NCI-H226 (cell line): ENCODE results near the gene SEPSECS.

Experiments
- DNase-seq: peaks from one replicate; pipeline ENCODE4 v3.0.0-alpha.2; 2015

SEPSECS gene

DNA sequence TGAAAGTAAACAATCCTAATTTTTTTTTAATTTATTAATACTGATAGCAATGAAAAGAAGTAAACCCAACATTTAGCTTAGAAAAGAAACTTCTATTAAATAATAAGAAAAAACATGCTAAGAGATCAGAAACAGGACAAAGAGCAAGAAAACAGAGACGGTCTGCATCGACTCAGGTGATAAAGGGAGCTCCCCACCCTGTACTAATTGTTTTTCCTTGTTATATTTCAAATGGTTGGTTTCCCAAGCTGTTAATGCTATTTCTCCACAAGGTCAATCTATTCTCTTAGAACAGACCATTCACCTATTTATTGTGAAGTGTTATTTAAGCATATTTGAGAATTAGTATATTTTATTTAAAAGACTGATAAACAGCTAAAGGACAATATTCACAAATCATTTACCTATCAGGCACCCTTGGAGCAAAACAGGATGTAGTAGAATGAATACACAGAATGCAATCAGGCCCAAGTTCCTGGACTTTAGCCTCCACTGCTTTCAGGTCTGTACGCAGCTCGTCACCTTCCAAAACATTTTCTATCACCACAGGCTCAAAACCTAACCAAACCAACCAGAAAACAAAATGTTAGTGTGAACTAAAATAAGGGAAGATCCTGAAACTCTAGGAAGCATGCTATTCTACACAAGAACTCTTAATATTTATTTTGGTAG, 5.5 kb downstream of the SEPSECS start:
- DNase-seq: no peak

- no peak for DNase-seq
Observed at GRCh38 chr4:25146076-25146475, 14.2 kb downstream of the SEPSECS start.

GRCh38 chr4:25144870-25145481, 15.3 kb downstream of the SEPSECS start:
- DNase-seq: no peak

DNA sequence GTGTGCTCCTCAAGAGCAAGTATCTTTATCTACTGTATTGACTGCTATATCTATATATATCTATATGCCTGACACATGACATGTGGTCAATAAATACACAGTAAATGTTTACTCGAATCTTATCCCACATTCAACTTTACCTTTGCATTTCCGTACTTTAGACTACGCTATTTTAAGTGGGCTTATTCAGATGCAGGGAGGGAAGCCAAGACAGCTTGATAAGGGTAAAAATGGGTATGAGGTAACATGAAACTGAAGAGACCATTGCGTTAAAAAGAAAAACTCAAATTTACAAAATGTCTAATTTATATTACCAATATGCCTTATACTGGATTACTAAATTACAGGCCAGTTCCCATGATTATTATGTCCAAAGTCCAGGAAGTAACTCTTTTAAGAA, 17.8 kb downstream of the SEPSECS start:
- DNase-seq: no peak

- no peak for DNase-seq
Observed at GRCh38 chr4:25141592-25141991, 18.7 kb downstream of the SEPSECS start.

DNA sequence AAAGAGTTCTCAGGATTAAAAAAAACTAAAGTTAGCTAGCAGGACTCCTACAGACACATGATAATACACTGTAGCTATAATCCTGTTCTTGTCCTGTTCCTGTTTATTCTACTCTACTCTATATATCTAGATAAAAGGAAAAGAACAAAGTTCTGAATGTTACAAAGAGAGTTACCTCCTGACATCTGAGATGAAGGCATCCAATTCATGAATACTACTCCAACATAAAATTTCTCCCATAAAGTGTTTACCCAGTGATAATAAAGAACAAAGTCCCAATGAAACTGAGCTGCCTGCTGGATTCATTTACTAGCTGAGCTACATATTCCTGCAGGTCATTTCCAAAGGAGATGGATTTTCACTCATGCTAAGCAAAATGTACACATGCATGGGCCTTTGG, 27.1 kb downstream of the SEPSECS start:
- no peak for DNase-seq

DNA sequence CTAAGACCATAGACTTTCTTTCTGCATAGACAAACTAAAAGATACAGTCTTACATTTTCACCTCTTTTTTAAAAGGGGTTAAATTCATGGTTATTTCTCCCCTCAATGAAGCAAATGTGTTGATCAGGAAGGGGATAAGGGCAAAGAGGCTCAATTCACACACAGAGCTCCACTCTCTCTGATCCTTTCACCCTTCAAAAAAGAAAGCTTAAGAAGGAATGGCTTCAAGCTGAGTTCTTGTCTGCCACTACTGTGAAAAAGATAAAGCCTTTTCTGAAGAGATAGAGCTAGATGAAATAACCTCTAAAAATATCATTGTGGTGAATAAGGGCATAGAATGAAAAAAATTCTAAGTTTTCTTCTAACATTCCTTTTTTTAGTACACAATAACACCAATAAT, 28.3 kb downstream of the SEPSECS start:
- no peak for DNase-seq

DNA sequence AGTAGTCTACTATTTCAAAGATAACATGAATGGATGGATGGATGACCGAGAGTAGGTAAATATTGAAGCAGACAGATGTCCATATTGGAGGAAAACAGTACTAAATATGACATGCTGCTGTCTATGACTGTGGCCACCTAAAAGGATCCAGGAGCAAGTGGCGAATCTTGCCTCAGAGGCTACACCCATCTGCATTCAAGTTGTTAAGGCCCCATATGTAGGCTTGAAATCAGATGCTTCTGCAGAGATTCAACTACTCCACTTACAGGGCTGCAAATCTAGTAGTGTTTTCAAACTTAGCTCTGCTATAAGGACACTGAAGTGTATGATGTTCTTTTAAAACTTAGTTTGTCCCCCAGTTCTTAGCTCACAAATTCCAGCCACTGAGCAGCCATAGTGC, 28.9 kb downstream of the SEPSECS start:
- no peak for DNase-seq

DNA sequence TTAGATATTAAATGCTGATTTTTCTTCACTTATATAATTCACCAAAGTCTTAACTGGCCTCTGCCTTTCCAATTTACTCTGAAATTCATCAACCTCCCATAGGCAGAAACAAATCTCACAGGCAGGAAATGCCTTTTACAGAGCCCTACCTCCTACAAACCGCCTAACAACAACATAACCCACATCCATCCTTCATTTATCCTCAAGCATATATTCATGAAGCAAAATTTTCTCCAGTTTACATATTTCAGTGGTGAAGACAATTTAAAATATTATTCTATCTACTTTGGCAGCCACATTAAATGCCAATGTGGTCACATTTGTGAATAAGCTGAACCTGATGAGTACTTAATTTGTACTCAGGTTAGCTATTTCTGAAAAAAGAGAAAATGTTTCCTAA, 30.3 kb downstream of the SEPSECS start:
- no peak for DNase-seq

DNA sequence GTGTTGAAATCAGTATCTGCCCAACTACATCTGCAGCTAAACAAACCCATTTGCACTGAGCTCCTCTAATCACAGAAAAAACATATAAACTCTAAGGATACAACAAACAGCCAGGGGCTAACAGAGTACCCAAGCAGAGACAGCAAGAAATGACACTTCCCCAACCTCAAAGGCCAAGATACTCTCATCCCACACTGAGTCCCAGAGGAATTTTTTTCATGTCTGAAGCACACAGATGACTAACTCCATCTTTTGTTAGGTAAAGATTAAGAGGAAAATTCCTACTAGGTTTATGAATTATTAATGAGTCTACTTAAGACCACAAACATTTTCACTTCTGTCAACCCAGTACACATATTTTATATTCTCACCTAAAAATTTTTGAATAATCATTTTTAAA, 31.6 kb downstream of the SEPSECS start:
- no peak for DNase-seq

- DNase-seq: no peak
Observed at GRCh38 chr4:25123236-25123635, 37.0 kb downstream of the SEPSECS start.

GRCh38 chr4:25120146-25120940, 39.9 kb downstream of the SEPSECS start:
- no peak for DNase-seq

DNA sequence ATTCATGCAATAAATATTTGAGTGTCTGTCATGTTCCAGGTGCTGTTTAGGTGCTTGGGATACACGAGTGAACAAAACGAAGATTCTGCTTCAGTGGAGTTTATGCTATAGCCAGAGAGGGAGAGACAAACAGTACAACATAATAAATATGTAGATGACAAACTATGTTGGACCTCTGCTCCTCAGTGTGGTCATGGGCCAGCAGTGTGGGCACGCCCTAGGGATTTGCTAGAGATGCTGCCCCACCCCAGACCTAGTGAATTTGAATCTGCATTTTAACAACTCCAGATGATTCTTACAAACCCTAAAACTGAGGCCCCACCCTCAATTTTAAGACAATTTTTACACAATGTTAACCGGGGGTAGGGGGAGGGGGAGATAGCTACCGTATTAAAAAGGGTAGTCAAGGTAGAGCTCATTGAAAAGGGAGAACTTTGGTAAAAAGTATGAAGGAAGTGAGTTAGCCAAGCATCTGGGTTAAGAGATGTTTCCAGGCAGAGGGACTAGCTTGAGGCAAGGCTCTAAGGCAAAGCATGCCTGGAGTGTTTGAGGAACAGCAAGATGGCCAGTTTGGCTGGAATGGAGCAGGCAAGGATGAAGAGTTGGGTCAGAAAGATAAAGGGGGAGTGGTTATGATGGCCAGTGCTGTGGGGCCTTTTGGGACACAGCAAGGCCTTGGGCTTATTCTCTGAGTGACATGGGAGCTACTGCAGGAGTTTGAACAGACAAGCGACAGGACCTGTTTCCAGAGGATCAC, 42.4 kb downstream of the SEPSECS start:
- DNase-seq: no peak

DNA sequence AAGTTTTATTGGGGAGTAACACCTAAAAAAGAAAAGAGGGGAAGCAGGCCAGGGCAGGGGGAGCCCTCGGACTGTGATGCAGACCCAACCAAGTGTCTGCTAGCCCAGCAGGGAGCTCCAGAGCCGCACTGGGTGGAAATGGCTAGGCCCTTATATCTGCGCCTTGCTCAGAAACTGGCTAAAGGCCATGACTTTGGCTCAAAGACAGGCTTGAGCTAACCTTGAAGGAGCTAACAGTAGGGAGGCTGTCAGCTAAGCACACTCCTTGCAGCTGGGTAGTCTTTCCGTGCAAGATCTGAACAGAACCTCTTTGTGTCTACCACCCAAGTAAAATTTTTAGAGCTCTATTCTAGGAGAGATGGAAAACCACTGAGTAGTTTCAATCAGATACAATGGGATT, 43.0 kb downstream of the SEPSECS start:
- DNase-seq: no peak

DNA sequence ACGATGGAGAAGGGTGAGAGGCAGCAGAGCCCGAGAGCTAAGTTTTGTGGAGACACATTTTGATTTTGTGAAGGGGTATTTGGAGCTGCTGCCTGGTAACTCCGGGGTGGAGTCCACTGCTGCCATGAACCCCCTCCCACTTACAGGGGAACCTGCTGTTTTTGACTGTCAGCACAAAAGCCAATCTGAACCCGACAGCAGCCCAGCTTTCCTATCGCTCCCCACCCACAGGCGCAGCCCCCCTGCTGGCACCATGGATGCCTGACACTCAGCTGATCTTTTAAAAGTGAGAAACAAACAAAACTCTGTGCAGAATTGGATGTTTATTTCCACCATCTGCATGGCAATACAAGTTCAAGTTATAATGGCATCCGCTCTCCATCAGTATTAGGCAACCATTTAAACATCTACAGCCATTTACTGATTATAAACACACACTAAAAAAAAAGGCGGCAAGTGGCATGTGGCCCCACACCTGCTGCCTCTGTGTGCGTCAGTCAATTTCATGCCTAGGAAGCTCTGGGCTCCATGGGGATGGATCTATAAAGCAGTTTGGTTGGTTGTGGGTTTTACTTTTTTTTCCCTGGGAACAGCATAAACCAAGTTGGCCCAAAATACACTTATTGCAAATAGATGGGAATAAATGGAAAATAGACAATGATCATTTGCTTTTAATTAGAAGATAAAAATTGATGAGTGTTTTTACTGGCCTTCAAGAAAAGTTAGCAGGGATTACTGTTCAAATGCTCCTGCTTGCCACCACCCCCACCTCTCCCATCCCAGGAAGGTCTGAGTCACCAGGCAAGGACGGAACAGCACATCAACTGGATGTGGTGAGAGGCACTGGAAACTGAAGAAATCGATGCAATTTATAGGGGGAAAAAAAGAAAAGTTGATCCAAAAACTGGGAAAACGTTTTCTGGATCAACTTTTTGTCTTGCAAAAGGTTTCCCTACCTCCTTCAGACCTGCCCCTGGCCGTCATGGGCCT, 46.0 kb downstream of the SEPSECS start:
- peak; percentile 24 for DNase-seq

GRCh38 chr4:25112995-25113380, 47.3 kb downstream of the SEPSECS start:
- no peak for DNase-seq

DNA sequence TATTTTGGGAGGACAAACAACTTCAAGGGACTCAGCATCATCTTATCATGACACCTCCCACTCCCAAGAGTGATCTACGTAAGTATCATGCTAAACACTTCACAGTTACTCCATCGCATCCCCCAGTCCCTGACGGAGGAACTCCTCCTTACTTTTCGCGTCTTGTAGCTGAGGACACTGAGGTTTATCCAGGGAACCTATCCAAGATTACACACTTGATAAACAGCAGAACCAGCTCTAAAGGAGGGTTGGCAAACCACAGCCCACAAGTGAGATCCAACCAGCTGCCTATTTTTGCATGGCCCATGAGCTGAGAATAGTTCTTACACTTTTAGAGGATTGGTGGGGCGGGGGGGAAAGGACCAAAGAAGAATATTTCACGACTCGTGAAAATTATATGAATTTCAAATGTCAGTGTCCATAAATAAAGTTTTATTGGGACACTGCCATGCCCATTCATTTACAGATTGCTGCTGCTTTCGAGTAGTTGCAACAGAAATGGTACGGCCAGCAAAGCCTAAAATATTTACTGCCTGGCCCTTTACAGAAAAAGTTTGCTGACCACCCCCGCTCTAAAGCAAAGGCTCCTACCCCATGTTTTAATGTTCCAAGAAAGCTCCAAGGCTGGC, 47.8 kb downstream of the SEPSECS start:
- no peak for DNase-seq

DNA sequence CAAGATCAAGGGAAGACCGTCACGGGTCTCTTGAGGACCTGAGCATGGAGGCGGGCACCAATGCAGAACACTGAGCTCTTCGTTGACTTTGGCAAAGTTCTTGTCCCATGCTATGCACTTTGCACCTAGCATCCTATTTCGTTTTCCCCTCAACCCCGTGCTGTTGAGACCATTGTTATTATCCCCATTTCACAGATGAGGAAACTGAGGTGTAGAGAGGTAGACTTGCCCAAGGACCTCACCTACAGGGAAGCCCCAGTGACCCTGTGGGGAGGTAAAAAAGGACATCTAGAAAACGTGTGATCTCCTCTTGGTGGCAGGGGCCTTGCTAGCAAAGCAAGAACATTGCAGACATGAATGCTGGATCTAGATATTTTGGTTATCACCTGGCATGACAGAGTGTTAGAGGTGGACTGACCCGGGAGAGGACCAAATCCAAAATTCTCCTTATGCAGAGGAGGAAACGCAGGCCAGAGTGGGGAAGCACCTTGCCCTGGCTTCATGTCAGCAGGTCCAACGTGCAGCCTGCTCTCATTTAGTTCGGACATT, 48.5 kb downstream of the SEPSECS start:
- DNase-seq: no peak

- no peak for DNase-seq
Observed at GRCh38 chr4:25110527-25111329, 49.5 kb downstream of the SEPSECS start.

DNA sequence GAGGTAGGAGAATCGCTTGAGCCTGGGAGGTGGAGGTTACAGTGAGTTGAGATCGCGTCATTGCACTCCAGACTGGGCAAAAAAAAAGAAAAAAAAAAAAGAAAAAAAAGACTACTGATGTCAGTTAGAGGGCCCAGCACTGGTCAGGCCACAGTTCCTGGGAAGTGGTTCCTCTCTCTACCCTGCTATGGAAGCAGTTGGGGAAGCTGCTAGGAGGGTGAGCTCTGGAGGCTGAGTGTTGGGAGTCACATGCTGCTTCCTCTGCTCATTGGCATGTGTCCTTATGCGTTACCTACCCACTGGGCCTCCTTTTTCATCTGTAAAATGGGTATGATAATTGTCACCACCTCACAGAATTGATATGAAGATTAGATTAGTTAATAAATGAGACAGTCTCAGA, 50.7 kb downstream of the SEPSECS start:
- no peak for DNase-seq

DNA sequence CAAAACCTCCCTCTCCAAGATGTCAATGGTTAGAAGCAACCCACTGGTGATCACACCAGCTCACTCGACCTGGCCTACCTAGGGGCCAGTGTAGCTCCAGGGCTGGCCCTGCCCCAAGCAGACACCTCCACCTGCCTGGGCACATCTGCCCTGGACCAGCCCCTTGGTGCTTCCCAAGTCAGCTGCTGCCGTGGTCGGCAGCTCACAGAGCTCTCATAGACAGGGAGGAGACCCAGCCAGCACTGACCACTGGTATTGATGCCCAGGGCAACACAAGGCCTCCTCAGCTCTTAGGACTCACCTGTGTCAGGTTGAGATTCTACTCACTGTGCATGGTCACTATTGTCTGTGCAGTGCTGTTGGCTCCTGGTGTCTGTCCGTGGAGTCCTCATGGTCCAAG, 51.7 kb downstream of the SEPSECS start:
- DNase-seq: no peak
